ENCODE results near the gene IVD.
A peak's percentile ranks its signal among the peaks of the same experiment; 100 is the strongest.

The IVD gene

GRCh38 chr15:40418126-40418525 is 12.5 kb downstream of the IVD start:
- Histone ChIP-seq H3K27ac (ENCODE audit: poor library complexity, severe bottlenecking) (no peak overlapping the region), H3K9me3 (ENCODE audit: severe bottlenecking) (no peaks in the 10 kb centered on the region), H3K27me3 (ENCODE audit: insufficient read depth, poor library complexity, severe bottlenecking) (no peaks in the 10 kb centered on the region), H3K4me1 (ENCODE audit: insufficient read depth, poor library complexity, severe bottlenecking) (peaks cover 15% of the 10 kb centered on the region), H3K36me3 (ENCODE audit: low read depth) (peaks cover 58% of the 10 kb centered on the region), H3K4me3 (ENCODE audit: severe bottlenecking) (no peak overlapping the region)
- no peak for TF ChIP-seq CTCF (IDR thresholded peaks at IDR 0.05; ENCODE audit: poor library complexity, severe bottlenecking)
- ATAC-seq (ENCODE audit: low read depth) (no peak), DNase-seq (ENCODE audit: low spot score) (no peak)

DNA sequence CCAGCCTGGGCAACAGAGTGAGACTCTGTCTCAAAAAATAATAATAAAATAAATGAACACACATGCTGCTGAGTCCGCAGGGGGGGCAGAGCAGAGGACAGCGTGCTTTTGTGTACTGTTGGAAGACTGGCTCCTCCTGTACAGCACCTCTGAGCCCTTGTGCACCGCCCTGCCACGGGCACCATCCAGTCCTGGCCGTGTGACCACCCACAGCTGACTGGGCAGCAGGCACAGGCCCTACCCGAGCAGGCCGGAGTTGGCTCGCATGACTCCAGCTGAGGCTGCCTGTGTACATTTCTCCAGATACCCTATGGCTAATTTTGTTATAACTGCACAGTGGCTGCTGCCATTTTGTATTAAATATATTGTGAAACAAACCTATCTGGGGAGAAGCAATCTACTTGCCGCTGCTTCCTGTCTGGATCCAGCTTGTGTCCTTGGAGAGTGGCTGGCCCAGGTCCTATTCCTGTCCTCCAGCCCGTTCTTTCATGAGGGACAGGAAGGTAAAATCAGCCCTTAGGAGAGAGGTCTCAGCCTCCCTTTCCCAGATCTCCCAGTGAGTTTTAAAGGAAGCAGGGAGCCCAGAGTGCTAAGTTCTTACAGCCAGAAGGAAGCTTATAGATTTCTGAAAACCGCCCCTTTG is 14.6 kb downstream of the IVD start:
- H3K27me3 ChIP-seq (ENCODE audit: insufficient read depth, poor library complexity, severe bottlenecking), result no peaks in the 10 kb centered on the region
- no peaks in the 10 kb centered on the region for H3K9me3 ChIP-seq (ENCODE audit: severe bottlenecking)
- peaks cover 37% of the 10 kb centered on the region for H3K36me3 ChIP-seq (ENCODE audit: low read depth)
- peaks cover 15% of the 10 kb centered on the region for H3K4me1 ChIP-seq (ENCODE audit: insufficient read depth, poor library complexity, severe bottlenecking)
- H3K27ac ChIP-seq (ENCODE audit: poor library complexity, severe bottlenecking), result peak overlapping the region; percentile 32
- DNase-seq (ENCODE audit: low spot score) (no peak), ATAC-seq (ENCODE audit: low read depth) (0 out of 3 replicates have a peak, but pooled peaks have one; percentile 1)
- no peak overlapping the region for H3K4me3 ChIP-seq (ENCODE audit: severe bottlenecking)
- no peak for TF ChIP-seq CTCF (IDR thresholded peaks at IDR 0.05; ENCODE audit: poor library complexity, severe bottlenecking)

DNA sequence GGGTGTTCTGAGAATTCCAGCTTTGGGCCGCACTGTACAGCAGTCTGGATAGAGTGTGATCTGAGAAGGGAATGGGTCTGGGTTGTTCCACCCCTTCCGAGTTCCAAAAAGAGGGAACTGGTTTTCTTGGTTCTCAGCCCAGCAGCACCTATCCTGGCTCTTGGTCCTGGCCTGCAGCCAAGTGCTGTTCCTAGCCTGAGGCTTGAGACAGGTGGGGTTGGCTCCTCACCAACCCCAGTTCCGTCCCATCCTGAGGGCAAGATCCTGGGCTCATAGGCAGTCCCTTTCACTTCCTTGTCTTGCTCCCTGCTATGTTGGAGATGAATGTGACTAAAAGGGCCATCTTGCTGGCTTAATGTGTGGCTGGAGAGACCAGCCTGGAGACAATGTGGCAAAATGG is 15.2 kb downstream of the IVD start:
- peaks cover 15% of the 10 kb centered on the region for H3K4me1 ChIP-seq (ENCODE audit: insufficient read depth, poor library complexity, severe bottlenecking)
- H3K27me3 ChIP-seq (ENCODE audit: insufficient read depth, poor library complexity, severe bottlenecking), result no peaks in the 10 kb centered on the region
- H3K4me3 ChIP-seq (ENCODE audit: severe bottlenecking), result no peak overlapping the region
- no peak for TF ChIP-seq CTCF (IDR thresholded peaks at IDR 0.05; ENCODE audit: poor library complexity, severe bottlenecking)
- H3K27ac ChIP-seq (ENCODE audit: poor library complexity, severe bottlenecking), result peak overlapping the region; percentile 32
- DNase-seq (ENCODE audit: low spot score), result no peak
- H3K36me3 ChIP-seq (ENCODE audit: low read depth), result peaks cover 31% of the 10 kb centered on the region
- H3K9me3 ChIP-seq (ENCODE audit: severe bottlenecking), result no peaks in the 10 kb centered on the region
- peak; percentile 66 for ATAC-seq (ENCODE audit: low read depth)

- Histone ChIP-seq H3K36me3 (ENCODE audit: low read depth) (peaks cover 24% of the 10 kb centered on the region), H3K9me3 (ENCODE audit: severe bottlenecking) (no peaks in the 10 kb centered on the region), H3K4me3 (ENCODE audit: severe bottlenecking) (no peak overlapping the region), H3K4me1 (ENCODE audit: insufficient read depth, poor library complexity, severe bottlenecking) (peaks cover 15% of the 10 kb centered on the region), H3K27me3 (ENCODE audit: insufficient read depth, poor library complexity, severe bottlenecking) (no peaks in the 10 kb centered on the region), H3K27ac (ENCODE audit: poor library complexity, severe bottlenecking) (peak overlapping the region; percentile 32)
- DNase-seq (ENCODE audit: low spot score) (no peak), ATAC-seq (ENCODE audit: low read depth) (peak; percentile 77)
- TF ChIP-seq CTCF (IDR thresholded peaks at IDR 0.05; ENCODE audit: poor library complexity, severe bottlenecking), result peak; percentile 100
Measured at GRCh38 chr15:40421246-40422157, 15.9 kb downstream of the IVD start.
